ENCODE results near the gene DGKG.

Gene DGKG

GRCh38 chr3:186268616-186269448 lies 93.2 kb downstream of the DGKG start:
- DNase-seq, result no peak

- no peak for DNase-seq
These were observed 94.3 kb downstream of the DGKG start for GRCh38 chr3:186267758-186268157.

GRCh38 chr3:186264608-186265400 lies 97.2 kb downstream of the DGKG start:
- DNase-seq, result no peak

GRCh38 chr3:186261638-186262037 lies 100.4 kb downstream of the DGKG start:
- DNase-seq, result no peak

GRCh38 chr3:186260726-186261125 lies 101.3 kb downstream of the DGKG start:
- no peak for DNase-seq

- DNase-seq, result no peak
These were observed 102.2 kb downstream of the DGKG start for GRCh38 chr3:186259612-186260383.

GRCh38 chr3:186258968-186259367 lies 103.1 kb downstream of the DGKG start:
- no peak for DNase-seq

- no peak for DNase-seq
These were observed 104.2 kb downstream of the DGKG start for GRCh38 chr3:186257866-186258265.

- no peak for DNase-seq
These were observed 106.2 kb downstream of the DGKG start for GRCh38 chr3:186255703-186256331.

- DNase-seq, result no peak
These were observed 107.1 kb downstream of the DGKG start for GRCh38 chr3:186254676-186255650.

- no peak for DNase-seq
These were observed 110.0 kb downstream of the DGKG start for GRCh38 chr3:186251948-186252619.

- no peak for DNase-seq
These were observed 113.2 kb downstream of the DGKG start for GRCh38 chr3:186248850-186249249.

- no peak for DNase-seq
These were observed 113.9 kb downstream of the DGKG start for GRCh38 chr3:186247821-186248814.

- DNase-seq, result no peak
These were observed 115.1 kb downstream of the DGKG start for GRCh38 chr3:186246941-186247340.

- no peak for DNase-seq
These were observed 118.0 kb downstream of the DGKG start for GRCh38 chr3:186244016-186244415.

- peak; percentile 17 for DNase-seq
These were observed 119.9 kb downstream of the DGKG start for GRCh38 chr3:186241910-186242821.

- DNase-seq, result no peak
These were observed 122.7 kb downstream of the DGKG start for GRCh38 chr3:186239321-186239720.

- DNase-seq, result no peak
These were observed 124.1 kb downstream of the DGKG start for GRCh38 chr3:186237915-186238314.

All from NCI-H2029 treated with DMSO at 0.1 percent for 48 hours (cell line).